OCI-LY7 (cell line): ENCODE data around the gene NEAT1. TPM values are rescaled to one million over a fixed set of nuclear protein-coding genes. Genes with fewer than 3 reads are reported as not detected.

Experiments
- BruUV-seq: library from RNA; stranded (reverse); fragments of 400-500 nt; replicated peaks from 2 replicates; lab custom pipeline; 2021; lab: Mats Ljungman, UMichigan
- CTCF ChIA-PET: fragments of 300-600 bp; sonication (Branson Sonifier 250); formaldehyde crosslinking; loops from one replicate; lab custom pipeline; 2022; ENCODE audit warnings: antibody characterized with exemption; ENCODE audit not compliant: unreplicated experiment; lab: Charles Lee
- POLR2A ChIA-PET: fragments of 300-600 bp; sonication (Branson Sonifier 250); formaldehyde crosslinking; loops from one replicate; lab custom pipeline; 2022; ENCODE audit warnings: antibody characterized with exemption; lab: Charles Lee
- DNase-seq: peaks from one replicate; pipeline ENCODE4 v3.0.0-alpha.2; 2015; ENCODE audit warnings: low spot score
- H2AFZ ChIP-seq: fragments of 200-600 bp; sonication (generic), shearing (Covaris generic); 2 replicates; pipeline ENCODE4 v1.6.1; 2014; ENCODE audit warnings: mild to moderate bottlenecking, antibody characterized with exemption, low read length, moderate library complexity
- H3K27ac ChIP-seq: fragments of 200-600 bp; sonication (generic); 2 replicates; pipeline ENCODE4 v1.5.1; 2014; ENCODE audit warnings: mixed run types, low read depth, mild to moderate bottlenecking, moderate library complexity, low read length, inconsistent platforms; ENCODE audit not compliant: poor library complexity, severe bottlenecking
- H3K36me3 ChIP-seq: fragments of 200-600 bp; sonication (generic); 2 replicates; pipeline ENCODE4 v1.6.1; 2014; ENCODE audit warnings: mild to moderate bottlenecking, antibody characterized with exemption, low read length, moderate library complexity, mixed read lengths; ENCODE audit not compliant: insufficient read depth
- H3K4me1 ChIP-seq: fragments of 200-600 bp; sonication (generic); 2 replicates; pipeline ENCODE4 v1.5.1; 2014; ENCODE audit warnings: mild to moderate bottlenecking, low read length; ENCODE audit not compliant: insufficient read depth, poor library complexity, severe bottlenecking
- H3K4me2 ChIP-seq: fragments of 200-600 bp; sonication (generic); 2 replicates; pipeline ENCODE4 v1.6.1; 2014; ENCODE audit warnings: mild to moderate bottlenecking, low read length
- H3K4me3 ChIP-seq: fragments of 200-600 bp; sonication (generic); 2 replicates; pipeline ENCODE4 v1.5.1; 2014; ENCODE audit warnings: mild to moderate bottlenecking, low read depth, low read length; ENCODE audit not compliant: poor library complexity, severe bottlenecking
- H3K79me2 ChIP-seq: fragments of 200-600 bp; sonication (generic); 2 replicates; pipeline ENCODE4 v1.6.1; 2016; ENCODE audit warnings: low read depth, mild to moderate bottlenecking, low read length, moderate library complexity, mixed read lengths; ENCODE audit not compliant: insufficient read depth
- H3K9me2 ChIP-seq: fragments of 200-600 bp; sonication (generic); 2 replicates; pipeline ENCODE4 v1.6.1; 2016; ENCODE audit warnings: mild to moderate bottlenecking, low read length, mixed read lengths; ENCODE audit not compliant: insufficient read depth
- H3K9me3 ChIP-seq: fragments of 200-600 bp; sonication (generic); 2 replicates; pipeline ENCODE4 v1.6.1; 2014; ENCODE audit warnings: mild to moderate bottlenecking, mixed run types, low read length, mixed read lengths
- H4K20me1 ChIP-seq: fragments of 200-600 bp; sonication (generic); 2 replicates; pipeline ENCODE4 v1.6.1; 2014; ENCODE audit warnings: mild to moderate bottlenecking, antibody characterized with exemption, low read length, moderate library complexity, mixed read lengths; ENCODE audit not compliant: insufficient read depth
- CTCF ChIP-seq: fragments of 200-600 bp; sonication (generic); conservative IDR thresholded peaks from 2 replicates; pipeline ENCODE4 v1.5.1; 2014; ENCODE audit warnings: mild to moderate bottlenecking, antibody characterized with exemption, low read length, moderate library complexity, mixed read lengths
- EZH2phosphoT487 ChIP-seq: fragments of 200-600 bp; sonication (generic); IDR thresholded peaks from 2 replicates; pipeline ENCODE4 v1.6.1; 2018; ENCODE audit warnings: low read depth, borderline replicate concordance, mild to moderate bottlenecking, mixed run types, antibody characterized with exemption, low read length, moderate library complexity, mixed read lengths
- intact Hi-C: fragments of 100-400 bp; cut with micrococcal nuclease; formaldehyde crosslinking; loops from one replicate; pipeline ENCODE4 v1.10.0; 2022; ENCODE audit not compliant: unreplicated experiment
- total RNA-seq, 2 experiments: library from RNA; depleted of rRNA in 1 of 2; stranded (reverse); fragments of >200 nt in 1 of 2; shearing (Covaris generic) in 1 of 2; gene quantifications; 2 replicates each; pipeline ENCODE4 v1.2.3, GENCODE V29; 2014 to 2022

Gene NEAT1
- total RNA-seq, 2 experiments from 2014 or later: 30.1 to 440 TPM

DNA sequence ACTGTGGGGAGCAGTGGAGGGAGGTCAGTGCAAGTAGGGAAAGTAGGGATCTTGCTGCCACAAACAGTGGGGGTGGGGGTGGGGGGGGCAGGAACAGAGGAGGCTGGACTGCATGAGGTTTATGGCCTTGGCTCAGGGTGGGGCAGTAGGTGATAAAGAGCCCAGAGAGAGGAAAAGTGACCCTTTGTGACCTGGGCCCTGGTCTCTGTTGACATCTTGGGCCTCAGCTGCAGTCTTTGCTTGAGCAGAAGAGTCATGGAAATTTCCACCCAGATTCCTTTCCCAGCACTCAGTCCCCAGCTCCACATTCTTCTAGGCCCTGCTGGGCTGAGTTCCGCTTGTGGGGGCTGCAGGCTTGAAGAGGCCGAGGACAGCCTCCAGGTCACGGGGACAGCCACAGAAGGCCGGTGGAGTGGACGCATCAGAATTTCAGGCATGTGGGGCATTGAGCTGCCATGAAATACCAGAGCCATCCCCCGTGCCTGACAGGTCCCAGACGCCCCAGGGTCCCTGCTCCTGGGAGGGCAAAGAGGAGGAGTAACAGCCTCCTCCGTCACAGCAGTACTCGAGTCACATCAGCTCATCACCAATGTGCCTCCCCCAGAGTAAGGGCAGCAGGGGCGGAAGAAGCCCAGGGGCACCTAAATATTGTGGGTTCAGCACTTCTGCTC is 66.6 kb downstream of the NEAT1 start:
- Histone ChIP-seq H4K20me1 (no peaks in the 10 kb centered on the region), H3K36me3 (no peaks in the 10 kb centered on the region), H2AFZ (peak overlapping the region; percentile 71; the same call in 1 of the 2 replicates), H3K4me1 (peaks cover 77% of the 10 kb centered on the region), H3K9me3 (no peaks in the 10 kb centered on the region), H3K4me3 (peak overlapping the region; percentile 37), H3K27ac (peak overlapping the region; percentile 65), H3K9me2 (no peaks in the 10 kb centered on the region), H3K4me2 (peak overlapping the region; percentile 60), H3K79me2 (no peaks in the 10 kb centered on the region)
- BruUV-seq: no TSS peak
- no peak for DNase-seq
- no peak for TF ChIP-seq EZH2phosphoT487
- no peak for TF ChIP-seq CTCF
- ChIA-PET POLR2A (interaction anchor here (0.5 to 11.1 kb wide), 8 partner anchors 10 to 81 kb away, joined by 3 to 199 read pairs (median 16); partner anchors contain the start of genes MALAT1 and NEAT1), CTCF (interaction anchor here (0.9 to 2.2 kb wide), 2 partner anchors 7 to 11 kb away, joined by 3 to 6 read pairs; no protein-coding TSS in a partner anchor)
- intact Hi-C loops: no loop called here

GRCh38 chr11:65489706-65490320 is 67.2 kb downstream of the NEAT1 start:
- intact Hi-C loops: no loop called here
- Histone ChIP-seq H3K4me2 (peak overlapping the region; percentile 60), H3K27ac (peak overlapping the region; percentile 65), H3K4me3 (no peak overlapping the region), H3K9me3 (no peaks in the 10 kb centered on the region), H3K9me2 (no peaks in the 10 kb centered on the region), H2AFZ (peak overlapping the region; percentile 38; the same call in 1 of the 2 replicates), H3K36me3 (no peaks in the 10 kb centered on the region), H3K4me1 (peaks cover 84% of the 10 kb centered on the region), H4K20me1 (no peaks in the 10 kb centered on the region), H3K79me2 (peaks cover 5% of the 10 kb centered on the region; the same call in 1 of the 2 replicates)
- POLR2A ChIA-PET: interaction anchor here (1.6 to 11.1 kb wide), 6 partner anchors 10 to 82 kb away, joined by 4 to 199 read pairs (median 30); partner anchors contain the start of genes MALAT1 and NEAT1
- DNase-seq: no peak
- no peak for TF ChIP-seq EZH2phosphoT487
- TF ChIP-seq CTCF: no peak
- BruUV-seq: no TSS peak
- CTCF ChIA-PET: no interaction called here
